Mucosa of descending colon (tissue), 3 donors: ENCODE data around the gene RNF19B. TPM values are rescaled to one million over a fixed set of nuclear protein-coding genes. Genes with fewer than 3 reads are reported as not detected.
A peak's percentile ranks its signal among the peaks of the same experiment; 100 is the strongest.

ENCODE experiments used
- ATAC-seq: fragments of 200-7000 bp; cut with Tn5 transposase; one replicate; pipeline ENCODE4 v1.9.1; 2020; ENCODE audit warnings: mild to moderate bottlenecking, moderate library complexity
- DNase-seq, 3 donors: peaks; one replicate each; pipeline ENCODE4 v3.0.0-alpha.2; 2020
- H3K36me3 ChIP-seq: fragments of 200-600 bp; one replicate; pipeline ENCODE4 v1.8.0; 2021; ENCODE audit warnings: low read depth, mild to moderate bottlenecking
- H3K4me1 ChIP-seq: fragments of 200-600 bp; one replicate; pipeline ENCODE4 v1.8.0; 2021; ENCODE audit warnings: low read depth, mild to moderate bottlenecking
- H3K4me3 ChIP-seq: fragments of 200-600 bp; one replicate; pipeline ENCODE4 v1.8.0; 2021; ENCODE audit warnings: mild to moderate bottlenecking
- H3K9me3 ChIP-seq: fragments of 200-600 bp; one replicate; pipeline ENCODE4 v1.8.0; 2021; ENCODE audit warnings: mild to moderate bottlenecking
- CTCF ChIP-seq: fragments of 200-600 bp; IDR thresholded peaks from one replicate; pipeline ENCODE4 v1.8.0; 2022; ENCODE audit warnings: antibody characterized with exemption, mild to moderate bottlenecking
- intact Hi-C, 2 donors: fragments of 100-400 bp; cut with DNase I in 1 of 2; cut with micrococcal nuclease in 1 of 2; formaldehyde crosslinking; loops; one replicate each; pipeline versions ENCODE4 v1.11.0 to v1.11.1; 2022; cut with DNase I, micrococcal nuclease
- total RNA-seq, 3 donors: library from RNA; stranded (reverse); fragmentation: NEBNext Ultra II Directional in 2 of 3; extraction: Animal tissue kit (Norgen Biotek cat#: 25700) in 2 of 3; gene quantifications; one replicate each; pipeline versions ENCODE4 v1.2.1 to v1.2.4, GENCODE V29; 2021 to 2023
- donor health status: DM: no; HTN: no; CAD: no; lungs with moderate emphysema.
- donor health status: DM: no; HTN: no; CAD: no.
- donor health status: DM: no; HTN: yes; CAD: no.

Gene RNF19B
- total RNA-seq, 3 donors from 2014 or later: 51.5 to 74.9 (median 68.0) TPM

DNA sequence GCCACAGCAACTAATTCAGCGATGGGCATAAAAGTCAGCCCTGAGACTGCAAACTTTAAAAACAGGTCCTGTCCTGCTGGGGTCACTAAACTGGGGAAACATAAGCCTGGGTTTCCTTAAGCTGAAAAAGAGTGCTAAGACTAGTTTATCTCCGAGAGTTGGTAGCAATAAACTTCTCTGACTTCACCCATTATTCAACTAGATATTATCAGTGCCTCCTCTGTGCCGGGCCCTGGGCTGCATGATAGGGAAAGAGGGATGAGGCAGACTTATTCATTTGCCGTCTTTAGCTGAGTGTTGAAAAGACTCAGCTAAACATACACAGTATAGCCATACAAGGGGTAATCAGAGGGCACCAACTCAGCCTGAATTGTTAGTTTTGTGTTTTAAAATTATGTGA, 39.0 kb upstream of the RNF19B start:
- no peaks in the 10 kb centered on the region for H3K4me1 ChIP-seq

DNA sequence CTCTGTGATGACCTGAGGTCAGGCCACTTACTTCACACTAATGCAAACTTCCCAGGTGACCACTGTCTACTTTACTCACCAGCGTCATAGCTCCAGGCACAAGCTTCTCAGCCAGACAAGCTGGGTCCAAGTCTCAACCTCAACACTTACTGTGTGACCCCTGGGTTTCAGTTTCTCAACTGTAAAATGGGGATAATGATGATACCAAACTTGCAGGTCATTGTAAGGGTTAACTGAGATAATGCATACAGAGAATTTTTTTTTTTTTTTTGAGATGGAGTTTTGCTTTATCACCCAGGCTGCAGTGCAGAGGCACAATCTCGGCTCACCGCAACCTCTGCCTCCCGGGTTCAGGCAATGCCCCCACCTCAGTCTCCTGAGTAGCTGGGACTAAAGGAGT, 37.4 kb upstream of the RNF19B start:
- Histone ChIP-seq H3K36me3 (no peaks in the 10 kb centered on the region), H3K4me1 (no peaks in the 10 kb centered on the region), H3K9me3 (no peaks in the 10 kb centered on the region), H3K4me3 (no peak overlapping the region)
- no peak for DNase-seq
- no peak for TF ChIP-seq CTCF
- no peak for ATAC-seq
- intact Hi-C loops: no loop called here

More for the DNA sequence above, 39.0 kb upstream of the RNF19B start:
- Histone ChIP-seq H3K36me3 (no peaks in the 10 kb centered on the region), H3K4me3 (no peak overlapping the region), H3K9me3 (no peaks in the 10 kb centered on the region)
- intact Hi-C loops: no loop called here
- TF ChIP-seq CTCF: no peak
- DNase-seq (no peak), ATAC-seq (no peak)

DNA sequence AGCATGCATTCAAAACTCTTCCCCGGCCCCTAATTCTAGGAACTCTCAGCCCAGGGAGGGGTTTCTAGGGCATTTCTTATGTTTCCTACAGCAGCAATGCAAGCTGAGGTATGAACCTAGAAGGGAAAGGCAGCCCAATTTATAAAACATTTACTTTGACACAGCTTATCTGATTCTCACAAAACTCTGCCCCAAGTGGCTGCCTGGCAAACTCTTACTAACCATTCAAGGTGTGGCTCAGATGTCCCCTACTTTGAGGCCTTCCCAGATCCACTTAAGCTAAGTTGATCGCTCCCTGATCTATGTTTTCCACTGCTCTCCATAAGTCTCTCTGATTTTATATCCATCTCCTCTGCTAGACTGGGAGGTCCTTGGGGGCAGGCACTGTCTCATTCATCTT, 36.7 kb upstream of the RNF19B start:
- DNase-seq (no peak), ATAC-seq (peak; percentile 43)
- intact Hi-C loops: no loop called here
- no peak overlapping the region for H3K4me3 ChIP-seq
- no peak for TF ChIP-seq CTCF
- H3K36me3 ChIP-seq: no peaks in the 10 kb centered on the region
- no peaks in the 10 kb centered on the region for H3K4me1 ChIP-seq
- no peaks in the 10 kb centered on the region for H3K9me3 ChIP-seq

DNA sequence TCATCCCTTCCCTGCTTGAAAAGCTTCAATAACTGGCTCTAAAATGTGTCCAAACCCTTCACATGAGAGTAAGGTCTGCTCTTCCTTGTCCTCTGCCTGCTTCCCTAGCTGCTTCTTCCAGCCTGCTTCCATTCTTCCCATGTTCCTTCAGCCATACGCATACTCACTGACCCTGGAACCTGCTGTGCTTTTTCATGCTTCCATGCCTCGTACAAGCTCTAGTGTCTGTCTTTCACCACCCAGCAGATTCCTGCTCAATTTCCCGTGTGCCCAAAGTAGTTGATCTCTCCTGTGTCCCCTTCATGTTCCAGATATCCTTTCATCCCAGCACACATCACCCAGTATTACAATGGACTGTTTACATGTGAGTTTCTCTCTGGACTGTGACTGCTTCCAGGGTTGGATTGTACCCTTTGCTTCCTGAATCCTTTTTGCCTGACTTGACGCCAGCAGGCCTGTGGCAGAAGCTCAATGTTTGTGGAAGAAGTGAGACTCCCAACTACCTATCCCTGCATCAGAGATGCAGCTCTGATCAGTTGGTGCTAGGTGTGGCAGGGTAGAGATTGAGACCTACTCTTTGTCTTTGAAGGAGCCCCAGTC, 35.9 kb upstream of the RNF19B start:
- TF ChIP-seq CTCF: no peak
- no peaks in the 10 kb centered on the region for H3K4me1 ChIP-seq
- no peak overlapping the region for H3K4me3 ChIP-seq
- H3K9me3 ChIP-seq: no peaks in the 10 kb centered on the region
- ATAC-seq: no peak
- H3K36me3 ChIP-seq: no peaks in the 10 kb centered on the region
- intact Hi-C loops: no loop called here
- DNase-seq: no peak

DNA sequence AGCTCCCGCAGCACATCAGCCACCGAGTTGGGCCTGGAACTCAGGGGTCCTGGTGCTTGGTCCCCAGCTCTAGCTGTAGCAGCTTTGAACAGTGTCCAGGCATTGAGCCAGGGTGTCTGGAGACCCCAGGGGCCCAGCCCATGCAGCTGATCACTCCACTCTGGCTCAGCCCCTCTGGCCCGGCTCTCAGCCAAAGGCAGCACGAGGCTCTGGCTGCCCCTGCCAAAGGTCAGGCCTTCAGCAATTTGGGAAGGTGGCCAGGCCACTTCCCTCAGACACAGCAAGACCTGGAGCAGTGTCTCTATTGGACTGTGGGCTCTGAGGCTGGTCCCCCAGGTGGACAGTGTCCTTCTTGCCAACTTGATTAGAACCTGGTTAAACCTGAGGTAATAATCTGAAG, 34.4 kb upstream of the RNF19B start:
- intact Hi-C loops: no loop called here
- ATAC-seq (no peak), DNase-seq (no peak)
- TF ChIP-seq CTCF: no peak
- no peak overlapping the region for H3K4me3 ChIP-seq
- no peaks in the 10 kb centered on the region for H3K4me1 ChIP-seq
- no peaks in the 10 kb centered on the region for H3K9me3 ChIP-seq
- H3K36me3 ChIP-seq: no peaks in the 10 kb centered on the region

- ATAC-seq: peak; percentile 47
These were observed 33.5 kb upstream of the RNF19B start for GRCh38 chr1:32998064-32998463.

More at GRCh38 chr1:32998064-32998463, 33.5 kb upstream of the RNF19B start:
- H3K9me3 ChIP-seq: no peaks in the 10 kb centered on the region
- intact Hi-C loops: no loop called here
- no peaks in the 10 kb centered on the region for H3K36me3 ChIP-seq
- no peak for DNase-seq
- H3K4me3 ChIP-seq: no peak overlapping the region
- H3K4me1 ChIP-seq: peaks cover 4% of the 10 kb centered on the region
- TF ChIP-seq CTCF: no peak
